Skeletal muscle tissue (tissue), 4 donors: ENCODE data around the gene PBX1. TPM values are rescaled to one million over a fixed set of nuclear protein-coding genes. Genes with fewer than 3 reads are reported as not detected.

Source experiments
- H3K27ac ChIP-seq: one replicate; pipeline ENCODE4 v1.7.0; 2013; ENCODE audit warnings: mild to moderate bottlenecking, low read depth, low read length, inconsistent platforms
- H3K27me3 ChIP-seq, 3 donors: one replicate each; pipeline ENCODE4 v1.7.0; 2013; ENCODE audit warnings: low read length in 3 of 3; ENCODE audit not compliant: control insufficient read depth in 3 of 3, insufficient read depth in 3 of 3
- H3K36me3 ChIP-seq, 3 donors: one replicate each; pipeline ENCODE4 v1.7.0; 2013; ENCODE audit warnings: low read length in 3 of 3; ENCODE audit not compliant: control insufficient read depth in 3 of 3, insufficient read depth in 3 of 3
- H3K4me1 ChIP-seq, 3 donors: one replicate each; pipeline ENCODE4 v1.7.0; 2013; ENCODE audit warnings: low read length in 3 of 3, mild to moderate bottlenecking in 3 of 3; ENCODE audit not compliant: control insufficient read depth in 3 of 3, insufficient read depth in 3 of 3
- H3K4me3 ChIP-seq, 3 donors: one replicate each; pipeline ENCODE4 v1.7.0; 2013; ENCODE audit warnings: low read length in 3 of 3
- H3K9ac ChIP-seq, 3 donors: one replicate each; pipeline ENCODE4 v1.7.0; 2013; ENCODE audit warnings: low read length in 3 of 3, mild to moderate bottlenecking in 3 of 3, moderate library complexity in 2 of 3, low read depth in 1 of 3
- H3K9me3 ChIP-seq, 3 donors: one replicate each; pipeline ENCODE4 v1.7.0; 2013; ENCODE audit warnings: low read length in 3 of 3; ENCODE audit not compliant: control insufficient read depth in 3 of 3
- total RNA-seq: library from RNA; depleted of rRNA; stranded (reverse); fragments of >200 nt; gene quantifications from one replicate; pipeline ENCODE4 v1.2.3, GENCODE V29; 2014
- donor health status: Osteomylitis.

Gene PBX1
- total RNA-seq, 1 donor from 2014 or later, result 53.2 TPM

GRCh38 chr1:164733734-164734133 lies 174.8 kb downstream of the PBX1 start:
- H3K27me3 ChIP-seq, result no peaks in the 10 kb centered on the region
- H3K4me1 ChIP-seq, result peaks cover 14 to 31% (median 27%) of the 10 kb centered on the region in 3 donors
- H3K9me3 ChIP-seq, result no peaks in the 10 kb centered on the region

DNA sequence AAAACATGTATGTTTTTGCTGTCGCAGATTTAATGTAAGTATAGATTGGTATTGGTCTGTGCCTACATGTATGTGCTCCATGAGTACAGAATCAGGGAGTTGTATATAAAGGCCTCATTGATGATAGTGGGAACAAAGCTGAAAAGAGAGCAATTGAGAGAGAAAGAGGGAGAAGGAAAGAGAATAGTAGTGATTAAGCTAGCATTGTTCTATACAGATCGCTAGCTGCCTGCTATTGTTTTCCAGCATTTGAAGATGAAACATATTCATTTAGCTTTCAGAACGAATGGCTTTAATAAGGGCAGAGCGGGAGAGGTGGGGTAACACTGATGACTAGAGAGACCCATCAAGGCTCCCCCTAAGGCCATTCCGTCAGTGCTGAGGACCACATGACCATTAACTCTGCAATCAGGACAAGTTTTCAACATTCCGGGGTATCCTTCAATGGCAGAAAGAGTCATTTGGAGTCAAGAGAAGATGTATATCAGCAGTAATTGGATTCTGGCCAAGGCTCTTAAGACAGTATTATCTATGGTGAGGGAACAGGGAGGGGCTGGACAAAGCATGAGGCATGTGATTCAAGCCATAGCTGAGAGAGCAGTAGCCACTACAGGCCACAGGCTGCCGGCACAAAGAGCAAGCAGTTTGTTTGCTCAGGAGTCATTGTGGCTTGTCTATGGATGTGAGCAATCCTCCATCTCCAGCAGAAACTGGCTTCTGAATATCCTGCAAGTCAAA lies 176.5 kb downstream of the PBX1 start:
- H3K4me1 ChIP-seq, result peaks cover 16 to 24% (median 21%) of the 10 kb centered on the region in 3 donors
- H3K36me3 ChIP-seq, result no peaks in the 10 kb centered on the region
- H3K9ac ChIP-seq, result no peak overlapping the region
- H3K27me3 ChIP-seq, result no peaks in the 10 kb centered on the region
- no peaks in the 10 kb centered on the region for H3K9me3 ChIP-seq
- no peak overlapping the region for H3K27ac ChIP-seq
- no peak overlapping the region for H3K4me3 ChIP-seq

More at GRCh38 chr1:164733734-164734133, 174.8 kb downstream of the PBX1 start:
- H3K4me3 ChIP-seq, result no peak overlapping the region
- H3K9ac ChIP-seq, result no peak overlapping the region
- no peak overlapping the region for H3K27ac ChIP-seq
- H3K36me3 ChIP-seq, result no peaks in the 10 kb centered on the region

- Histone ChIP-seq H3K27ac (no peak overlapping the region), H3K27me3 (no peaks in the 10 kb centered on the region), H3K9ac (no peak overlapping the region), H3K4me3 (no peak overlapping the region), H3K9me3 (no peaks in the 10 kb centered on the region), H3K4me1 (peaks cover 10 to 19% (median 16%) of the 10 kb centered on the region in 3 donors), H3K36me3 (no peaks in the 10 kb centered on the region)
Measured at GRCh38 chr1:164736137-164736536, 177.2 kb downstream of the PBX1 start.

GRCh38 chr1:164739189-164739588 lies 180.2 kb downstream of the PBX1 start:
- peaks cover 10 to 14% (median 12%) of the 10 kb centered on the region in 3 donors for H3K4me1 ChIP-seq
- no peaks in the 10 kb centered on the region for H3K9me3 ChIP-seq
- H3K27me3 ChIP-seq, result no peaks in the 10 kb centered on the region
- no peak overlapping the region for H3K9ac ChIP-seq
- H3K36me3 ChIP-seq, result no peaks in the 10 kb centered on the region
- no peak overlapping the region for H3K27ac ChIP-seq
- no peak overlapping the region for H3K4me3 ChIP-seq

GRCh38 chr1:164740000-164740526 lies 181.1 kb downstream of the PBX1 start:
- H3K9me3 ChIP-seq, result no peaks in the 10 kb centered on the region
- no peaks in the 10 kb centered on the region for H3K27me3 ChIP-seq
- no peak overlapping the region for H3K9ac ChIP-seq
- no peaks in the 10 kb centered on the region for H3K36me3 ChIP-seq
- no peak overlapping the region for H3K27ac ChIP-seq
- peaks cover 10 to 14% (median 14%) of the 10 kb centered on the region in 3 donors for H3K4me1 ChIP-seq
- no peak overlapping the region for H3K4me3 ChIP-seq

- no peaks in the 10 kb centered on the region for H3K9me3 ChIP-seq
- H3K4me1 ChIP-seq, result peaks cover under 1 to 10% (median 9%) of the 10 kb centered on the region in 3 donors
- H3K27me3 ChIP-seq, result no peaks in the 10 kb centered on the region
- H3K4me3 ChIP-seq, result no peak overlapping the region
- no peak overlapping the region for H3K9ac ChIP-seq
- H3K27ac ChIP-seq, result no peak overlapping the region
- no peaks in the 10 kb centered on the region for H3K36me3 ChIP-seq
Measured at GRCh38 chr1:164742745-164743144, 183.8 kb downstream of the PBX1 start.

DNA sequence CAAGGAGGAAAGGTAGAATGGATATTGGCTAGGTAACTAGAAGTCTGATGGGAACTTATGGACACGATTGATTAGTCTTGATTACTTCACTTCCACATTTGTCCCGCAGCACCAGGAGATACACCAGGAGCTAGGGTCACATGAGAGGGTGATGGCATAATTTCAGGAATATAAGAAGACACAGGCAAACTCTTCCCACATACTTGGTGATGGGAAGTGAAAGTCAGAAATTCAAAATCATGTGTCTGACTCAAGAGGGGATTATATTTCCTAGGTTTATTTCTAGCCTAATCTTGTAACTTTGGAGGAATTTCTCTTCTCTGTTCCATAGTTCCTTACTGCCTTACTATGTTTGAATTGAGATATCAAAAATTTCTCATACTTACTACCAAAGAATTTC lies 185.0 kb downstream of the PBX1 start:
- Histone ChIP-seq H3K9me3 (no peaks in the 10 kb centered on the region), H3K4me1 (peaks cover 6 to 21% (median 17%) of the 10 kb centered on the region in 3 donors), H3K4me3 (no peak overlapping the region), H3K27ac (no peak overlapping the region), H3K27me3 (no peaks in the 10 kb centered on the region), H3K9ac (no peak overlapping the region), H3K36me3 (no peaks in the 10 kb centered on the region)

GRCh38 chr1:164745736-164746135 lies 186.8 kb downstream of the PBX1 start:
- Histone ChIP-seq H3K27ac (no peak overlapping the region), H3K9ac (no peak overlapping the region), H3K36me3 (no peaks in the 10 kb centered on the region), H3K4me1 (peaks cover 10 to 21% (median 21%) of the 10 kb centered on the region in 3 donors), H3K4me3 (no peak overlapping the region), H3K9me3 (no peaks in the 10 kb centered on the region), H3K27me3 (no peaks in the 10 kb centered on the region)

- H3K4me1 ChIP-seq, result peaks cover 11 to 21% (median 21%) of the 10 kb centered on the region in 3 donors
- H3K36me3 ChIP-seq, result no peaks in the 10 kb centered on the region
- no peaks in the 10 kb centered on the region for H3K27me3 ChIP-seq
- H3K9me3 ChIP-seq, result no peaks in the 10 kb centered on the region
- H3K4me3 ChIP-seq, result no peak overlapping the region
- H3K27ac ChIP-seq, result no peak overlapping the region
- H3K9ac ChIP-seq, result no peak overlapping the region
Measured at GRCh38 chr1:164746632-164747031, 187.6 kb downstream of the PBX1 start.

GRCh38 chr1:164748253-164748899 lies 189.4 kb downstream of the PBX1 start:
- Histone ChIP-seq H3K9ac (no peak overlapping the region), H3K9me3 (no peaks in the 10 kb centered on the region), H3K4me3 (no peak overlapping the region), H3K4me1 (peaks cover 17 to 32% (median 31%) of the 10 kb centered on the region in 3 donors), H3K27ac (peak overlapping the region; percentile 53), H3K27me3 (no peaks in the 10 kb centered on the region), H3K36me3 (no peaks in the 10 kb centered on the region)
